Osteocyte (in vitro differentiated cells): ENCODE data around the gene AMY2B. TPM values are rescaled to one million over a fixed set of nuclear protein-coding genes. Genes with fewer than 3 reads are reported as not detected.
"Not testable (repeated sequence)": the region's sequence is repeated elsewhere in the genome, so short reads cannot be mapped to it uniquely, and the experiment has no call there.

Source experiments
- DNase-seq: peaks from one replicate; pipeline ENCODE4 v3.0.0; 2021; ENCODE audit warnings: mixed read lengths; ENCODE audit not compliant: unreplicated experiment; ENCODE audit errors: extremely low spot score
- H3K27ac Mint-ChIP-seq: one replicate; pipeline ENCODE4 v1.8.0; 2021; ENCODE audit warnings: mild to moderate bottlenecking, mixed read lengths; ENCODE audit not compliant: unreplicated experiment
- H3K27me3 Mint-ChIP-seq: one replicate; pipeline ENCODE4 v1.8.0; 2021; ENCODE audit warnings: mixed read lengths; ENCODE audit not compliant: unreplicated experiment
- H3K36me3 Mint-ChIP-seq: one replicate; pipeline ENCODE4 v1.8.0; 2021; ENCODE audit warnings: mixed read lengths; ENCODE audit not compliant: unreplicated experiment
- H3K4me1 Mint-ChIP-seq: one replicate; pipeline ENCODE4 v1.8.0; 2021; ENCODE audit warnings: mixed read lengths; ENCODE audit not compliant: unreplicated experiment
- H3K4me3 Mint-ChIP-seq: one replicate; pipeline ENCODE4 v1.8.0; 2021; ENCODE audit warnings: mild to moderate bottlenecking, moderate library complexity, mixed read lengths; ENCODE audit not compliant: unreplicated experiment
- H3K9me3 Mint-ChIP-seq: one replicate; pipeline ENCODE4 v1.8.0; 2021; ENCODE audit warnings: mixed read lengths; ENCODE audit not compliant: unreplicated experiment
- CTCF ChIP-seq: fragments of 200-600 bp; sonication (generic); IDR thresholded peaks from 2 replicates; pipeline ENCODE4 v1.5.0; 2021; ENCODE audit warnings: antibody characterized with exemption, mild to moderate bottlenecking, moderate library complexity
- total RNA-seq: library from RNA; stranded (reverse); gene quantifications from 2 replicates; pipeline ENCODE4 v1.2.1, GENCODE V29; 2021

The AMY2B gene
- total RNA-seq, 1 donor from 2014 or later: 8.2 TPM

- Mint-ChIP-seq H3K4me3 (no peak overlapping the region), H3K4me1 (peaks cover 13% of the 10 kb centered on the region), H3K27me3 (peaks cover 4% of the 10 kb centered on the region), H3K27ac (no peak overlapping the region), H3K36me3 (peaks cover 16% of the 10 kb centered on the region), H3K9me3 (no peaks in the 10 kb centered on the region)
- no peak for DNase-seq
- no peak for TF ChIP-seq CTCF
Measured at GRCh38 chr1:103560427-103560826, 11.0 kb upstream of the AMY2B start.

- not testable (repeated sequence) for H3K4me3 Mint-ChIP-seq, H3K36me3 Mint-ChIP-seq, H3K9me3 Mint-ChIP-seq, H3K27ac Mint-ChIP-seq, H3K27me3 Mint-ChIP-seq, DNase-seq
- peaks cover 13% of the 10 kb centered on the region for H3K4me1 Mint-ChIP-seq
Measured at GRCh38 chr1:103561124-103561523, 10.3 kb upstream of the AMY2B start.

DNA sequence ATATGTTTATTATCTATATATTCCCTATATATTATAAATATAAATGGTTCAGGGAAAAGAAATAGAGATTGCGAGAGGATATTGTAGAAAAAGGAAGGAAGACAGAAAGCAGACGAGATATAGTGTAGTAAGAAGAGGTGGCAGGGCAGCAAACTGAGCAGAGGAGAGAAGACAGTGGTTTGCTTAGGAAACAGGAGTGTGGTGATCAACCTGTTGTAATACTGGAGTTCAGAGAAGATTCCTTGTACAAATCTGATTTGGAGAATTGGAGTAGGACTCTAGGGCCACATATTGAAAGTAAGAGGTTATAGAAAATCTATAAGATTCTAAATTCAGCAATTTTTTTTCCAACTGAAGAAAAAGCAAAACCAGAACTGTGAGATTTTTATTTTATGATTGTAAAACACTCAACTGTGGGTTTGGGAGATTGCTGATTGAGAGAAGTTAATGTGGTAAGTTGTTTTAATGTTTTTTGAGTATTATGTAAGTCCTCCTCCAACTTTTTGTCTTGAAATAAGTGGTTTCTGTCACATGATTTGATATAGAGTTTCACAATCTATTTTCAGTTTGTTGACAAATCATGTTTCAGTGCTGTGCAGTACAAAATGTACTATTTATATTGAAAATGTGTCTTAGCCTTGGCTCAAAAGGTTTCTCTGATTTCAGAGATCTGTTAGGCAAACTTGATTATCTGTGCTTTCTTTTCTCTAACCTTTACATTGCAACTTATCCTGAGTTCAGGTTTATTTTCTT is 9.6 kb upstream of the AMY2B start:
- peaks cover 13% of the 10 kb centered on the region for H3K4me1 Mint-ChIP-seq
- no peak for DNase-seq
- TF ChIP-seq CTCF: no peak
- no peaks in the 10 kb centered on the region for H3K9me3 Mint-ChIP-seq
- H3K4me3 Mint-ChIP-seq: peak overlapping the region; percentile 28
- peaks cover 4% of the 10 kb centered on the region for H3K27me3 Mint-ChIP-seq
- H3K27ac Mint-ChIP-seq: peak overlapping the region; percentile 45
- H3K36me3 Mint-ChIP-seq: peaks cover 6% of the 10 kb centered on the region

- Mint-ChIP-seq H3K9me3 (no peaks in the 10 kb centered on the region), H3K4me3 (no peak overlapping the region), H3K27ac (no peak overlapping the region)
Measured at GRCh38 chr1:103563056-103563455, 8.3 kb upstream of the AMY2B start.

DNA sequence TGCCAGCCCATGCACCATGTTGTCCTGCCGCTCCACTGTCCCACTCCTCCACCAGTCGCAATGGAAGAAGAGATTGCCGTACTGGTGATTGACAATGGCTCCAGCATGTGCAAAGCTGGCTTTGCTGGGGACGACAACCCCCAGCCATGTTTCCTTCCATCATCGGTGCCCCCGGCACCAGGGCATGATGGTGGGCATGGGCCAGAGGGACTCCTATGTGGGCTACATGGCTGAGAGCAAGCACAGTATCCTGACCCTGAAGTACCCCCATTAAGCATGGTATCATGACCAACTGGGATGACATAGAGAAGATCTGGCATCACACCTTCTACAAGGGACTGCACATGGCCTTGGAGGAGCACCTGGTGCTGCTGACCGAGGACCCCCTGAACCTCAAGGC is 1.9 kb upstream of the AMY2B start:
- no peak overlapping the region for H3K4me3 Mint-ChIP-seq
- TF ChIP-seq CTCF: no peak
- no peaks in the 10 kb centered on the region for H3K4me1 Mint-ChIP-seq
- no peak for DNase-seq
- H3K27ac Mint-ChIP-seq: no peak overlapping the region
- H3K27me3 Mint-ChIP-seq: peaks cover 10% of the 10 kb centered on the region
- no peaks in the 10 kb centered on the region for H3K36me3 Mint-ChIP-seq
- no peaks in the 10 kb centered on the region for H3K9me3 Mint-ChIP-seq

More at GRCh38 chr1:103563056-103563455, 8.3 kb upstream of the AMY2B start:
- Mint-ChIP-seq H3K4me1 (peaks cover 13% of the 10 kb centered on the region), H3K36me3 (peaks cover under 1% of the 10 kb centered on the region), H3K27me3 (peaks cover 4% of the 10 kb centered on the region)
- DNase-seq: no peak
- TF ChIP-seq CTCF: no peak
